Ramos (cell line): ENCODE data around the gene NCAPG.

Source experiments
- in situ Hi-C: fragments of 300-500 bp; cut with MboI; formaldehyde crosslinking; loops from one replicate; pipeline ENCODE4 v1.14.3; 2022; ENCODE audit warnings: low sequenced_read_pairs; ENCODE audit not compliant: unreplicated experiment

NCAPG gene

GRCh38 chr4:17866810-17867209 lies 56.0 kb downstream of the NCAPG start:
- in situ Hi-C loops = no loop called here

- in situ Hi-C loops = no loop called here
These were observed 56.5 kb downstream of the NCAPG start for GRCh38 chr4:17867276-17867675.

- in situ Hi-C loops = no loop called here
These were observed 58.5 kb downstream of the NCAPG start for GRCh38 chr4:17869327-17869726.

GRCh38 chr4:17875402-17876070 lies 64.8 kb downstream of the NCAPG start:
- in situ Hi-C loops = no loop called here

- in situ Hi-C loops = no loop called here
These were observed 66.2 kb downstream of the NCAPG start for GRCh38 chr4:17876943-17877342.

GRCh38 chr4:17877661-17878060 lies 66.9 kb downstream of the NCAPG start:
- in situ Hi-C loops = no loop called here

- in situ Hi-C loops = no loop called here
These were observed 73.3 kb downstream of the NCAPG start for GRCh38 chr4:17884063-17884462.

- in situ Hi-C loops = no loop called here
These were observed 73.7 kb downstream of the NCAPG start for GRCh38 chr4:17884511-17884910.

GRCh38 chr4:17889692-17890091 lies 78.9 kb downstream of the NCAPG start:
- in situ Hi-C loops = no loop called here

GRCh38 chr4:17894421-17894820 lies 83.6 kb downstream of the NCAPG start:
- in situ Hi-C loops = no loop called here
